ENCODE measurements around the gene CCKAR.

The CCKAR gene

GRCh38 chr4:26450418-26450817 lies 39.9 kb downstream of the CCKAR start:
- Histone ChIP-seq H3K4me1 (ENCODE audit: control insufficient read depth, insufficient read depth, low read length, poor library complexity, severe bottlenecking) (no peaks in the 10 kb centered on the region), H3K4me3 (ENCODE audit: insufficient read depth, low read depth, low read length, poor library complexity, severe bottlenecking) (no peak overlapping the region), H3K27me3 (replicated peaks; ENCODE audit: control insufficient read depth, insufficient read depth, low read length, poor library complexity, severe bottlenecking) (no peaks in the 10 kb centered on the region), H3K36me3 (ENCODE audit: control insufficient read depth, insufficient read depth, low read length) (no peaks in the 10 kb centered on the region), H3K9me3 (ENCODE audit: control insufficient read depth, low read length) (no peaks in the 10 kb centered on the region), H3K27ac (ENCODE audit: insufficient read depth, low read length, poor library complexity, severe bottlenecking) (no peak overlapping the region)
- no peak for DNase-seq

- H3K36me3 ChIP-seq (ENCODE audit: control insufficient read depth, insufficient read depth, low read length) = no peaks in the 10 kb centered on the region
- H3K4me1 ChIP-seq (ENCODE audit: control insufficient read depth, insufficient read depth, low read length, poor library complexity, severe bottlenecking) = no peaks in the 10 kb centered on the region
- no peak for DNase-seq
- H3K9me3 ChIP-seq (ENCODE audit: control insufficient read depth, low read length) = no peaks in the 10 kb centered on the region
- no peak overlapping the region for H3K27ac ChIP-seq (ENCODE audit: insufficient read depth, low read length, poor library complexity, severe bottlenecking)
- no peak overlapping the region for H3K4me3 ChIP-seq (ENCODE audit: insufficient read depth, low read depth, low read length, poor library complexity, severe bottlenecking)
- no peaks in the 10 kb centered on the region for H3K27me3 ChIP-seq (replicated peaks; ENCODE audit: control insufficient read depth, insufficient read depth, low read length, poor library complexity, severe bottlenecking)
Observed at GRCh38 chr4:26447378-26447777, 42.9 kb downstream of the CCKAR start.

GRCh38 chr4:26441771-26442170 lies 48.5 kb downstream of the CCKAR start:
- no peaks in the 10 kb centered on the region for H3K36me3 ChIP-seq (ENCODE audit: control insufficient read depth, insufficient read depth, low read length)
- no peaks in the 10 kb centered on the region for H3K4me1 ChIP-seq (ENCODE audit: control insufficient read depth, insufficient read depth, low read length, poor library complexity, severe bottlenecking)

GRCh38 chr4:26441102-26441501 lies 49.2 kb downstream of the CCKAR start:
- DNase-seq = no peak
- no peaks in the 10 kb centered on the region for H3K36me3 ChIP-seq (ENCODE audit: control insufficient read depth, insufficient read depth, low read length)
- no peak overlapping the region for H3K27ac ChIP-seq (ENCODE audit: insufficient read depth, low read length, poor library complexity, severe bottlenecking)
- H3K4me1 ChIP-seq (ENCODE audit: control insufficient read depth, insufficient read depth, low read length, poor library complexity, severe bottlenecking) = no peaks in the 10 kb centered on the region
- H3K4me3 ChIP-seq (ENCODE audit: insufficient read depth, low read depth, low read length, poor library complexity, severe bottlenecking) = no peak overlapping the region
- H3K9me3 ChIP-seq (ENCODE audit: control insufficient read depth, low read length) = no peaks in the 10 kb centered on the region
- H3K27me3 ChIP-seq (replicated peaks; ENCODE audit: control insufficient read depth, insufficient read depth, low read length, poor library complexity, severe bottlenecking) = no peaks in the 10 kb centered on the region

More at GRCh38 chr4:26441771-26442170, 48.5 kb downstream of the CCKAR start:
- H3K27ac ChIP-seq (ENCODE audit: insufficient read depth, low read length, poor library complexity, severe bottlenecking) = no peak overlapping the region
- H3K9me3 ChIP-seq (ENCODE audit: control insufficient read depth, low read length) = no peaks in the 10 kb centered on the region
- no peaks in the 10 kb centered on the region for H3K27me3 ChIP-seq (replicated peaks; ENCODE audit: control insufficient read depth, insufficient read depth, low read length, poor library complexity, severe bottlenecking)
- no peak for DNase-seq
- H3K4me3 ChIP-seq (ENCODE audit: insufficient read depth, low read depth, low read length, poor library complexity, severe bottlenecking) = no peak overlapping the region

GRCh38 chr4:26434030-26434639 lies 56.1 kb downstream of the CCKAR start:
- Histone ChIP-seq H3K27me3 (replicated peaks; ENCODE audit: control insufficient read depth, insufficient read depth, low read length, poor library complexity, severe bottlenecking) (no peaks in the 10 kb centered on the region), H3K36me3 (ENCODE audit: control insufficient read depth, insufficient read depth, low read length) (peaks cover 4% of the 10 kb centered on the region), H3K9me3 (ENCODE audit: control insufficient read depth, low read length) (no peaks in the 10 kb centered on the region), H3K27ac (ENCODE audit: insufficient read depth, low read length, poor library complexity, severe bottlenecking) (no peak overlapping the region), H3K4me3 (ENCODE audit: insufficient read depth, low read depth, low read length, poor library complexity, severe bottlenecking) (no peak overlapping the region), H3K4me1 (ENCODE audit: control insufficient read depth, insufficient read depth, low read length, poor library complexity, severe bottlenecking) (no peaks in the 10 kb centered on the region)
- DNase-seq = no peak

- Histone ChIP-seq H3K4me1 (ENCODE audit: control insufficient read depth, insufficient read depth, low read length, poor library complexity, severe bottlenecking) (no peaks in the 10 kb centered on the region), H3K36me3 (ENCODE audit: control insufficient read depth, insufficient read depth, low read length) (peaks cover 4% of the 10 kb centered on the region), H3K9me3 (ENCODE audit: control insufficient read depth, low read length) (no peaks in the 10 kb centered on the region), H3K27ac (ENCODE audit: insufficient read depth, low read length, poor library complexity, severe bottlenecking) (no peak overlapping the region), H3K27me3 (replicated peaks; ENCODE audit: control insufficient read depth, insufficient read depth, low read length, poor library complexity, severe bottlenecking) (no peaks in the 10 kb centered on the region), H3K4me3 (ENCODE audit: insufficient read depth, low read depth, low read length, poor library complexity, severe bottlenecking) (no peak overlapping the region)
- no peak for DNase-seq
Observed at GRCh38 chr4:26433556-26433955, 56.7 kb downstream of the CCKAR start.

- no peaks in the 10 kb centered on the region for H3K27me3 ChIP-seq (replicated peaks; ENCODE audit: control insufficient read depth, insufficient read depth, low read length, poor library complexity, severe bottlenecking)
- H3K4me1 ChIP-seq (ENCODE audit: control insufficient read depth, insufficient read depth, low read length, poor library complexity, severe bottlenecking) = no peaks in the 10 kb centered on the region
- no peak for DNase-seq
- no peaks in the 10 kb centered on the region for H3K9me3 ChIP-seq (ENCODE audit: control insufficient read depth, low read length)
- no peak overlapping the region for H3K4me3 ChIP-seq (ENCODE audit: insufficient read depth, low read depth, low read length, poor library complexity, severe bottlenecking)
- peaks cover 5% of the 10 kb centered on the region for H3K36me3 ChIP-seq (ENCODE audit: control insufficient read depth, insufficient read depth, low read length)
- H3K27ac ChIP-seq (ENCODE audit: insufficient read depth, low read length, poor library complexity, severe bottlenecking) = no peak overlapping the region
Observed at GRCh38 chr4:26432419-26432818, 57.9 kb downstream of the CCKAR start.

GRCh38 chr4:26431461-26432180 lies 58.7 kb downstream of the CCKAR start:
- Histone ChIP-seq H3K4me3 (ENCODE audit: insufficient read depth, low read depth, low read length, poor library complexity, severe bottlenecking) (no peak overlapping the region), H3K36me3 (ENCODE audit: control insufficient read depth, insufficient read depth, low read length) (peaks cover 12% of the 10 kb centered on the region), H3K9me3 (ENCODE audit: control insufficient read depth, low read length) (no peaks in the 10 kb centered on the region), H3K27ac (ENCODE audit: insufficient read depth, low read length, poor library complexity, severe bottlenecking) (no peak overlapping the region), H3K4me1 (ENCODE audit: control insufficient read depth, insufficient read depth, low read length, poor library complexity, severe bottlenecking) (no peaks in the 10 kb centered on the region), H3K27me3 (replicated peaks; ENCODE audit: control insufficient read depth, insufficient read depth, low read length, poor library complexity, severe bottlenecking) (no peaks in the 10 kb centered on the region)
- DNase-seq = no peak

All from effector memory CD4-positive, alpha-beta T cell (primary cell).